ENCODE results near the gene EDC4. TPM values are rescaled to one million over a fixed set of nuclear protein-coding genes. Genes with fewer than 3 reads are reported as not detected.
"Not testable (repeated sequence)": the region's sequence is repeated elsewhere in the genome, so short reads cannot be mapped to it uniquely, and the experiment has no call there.

EDC4 gene
- total RNA-seq, 3 donors from 2014 or later: 114 to 124 (median 120) TPM

DNA sequence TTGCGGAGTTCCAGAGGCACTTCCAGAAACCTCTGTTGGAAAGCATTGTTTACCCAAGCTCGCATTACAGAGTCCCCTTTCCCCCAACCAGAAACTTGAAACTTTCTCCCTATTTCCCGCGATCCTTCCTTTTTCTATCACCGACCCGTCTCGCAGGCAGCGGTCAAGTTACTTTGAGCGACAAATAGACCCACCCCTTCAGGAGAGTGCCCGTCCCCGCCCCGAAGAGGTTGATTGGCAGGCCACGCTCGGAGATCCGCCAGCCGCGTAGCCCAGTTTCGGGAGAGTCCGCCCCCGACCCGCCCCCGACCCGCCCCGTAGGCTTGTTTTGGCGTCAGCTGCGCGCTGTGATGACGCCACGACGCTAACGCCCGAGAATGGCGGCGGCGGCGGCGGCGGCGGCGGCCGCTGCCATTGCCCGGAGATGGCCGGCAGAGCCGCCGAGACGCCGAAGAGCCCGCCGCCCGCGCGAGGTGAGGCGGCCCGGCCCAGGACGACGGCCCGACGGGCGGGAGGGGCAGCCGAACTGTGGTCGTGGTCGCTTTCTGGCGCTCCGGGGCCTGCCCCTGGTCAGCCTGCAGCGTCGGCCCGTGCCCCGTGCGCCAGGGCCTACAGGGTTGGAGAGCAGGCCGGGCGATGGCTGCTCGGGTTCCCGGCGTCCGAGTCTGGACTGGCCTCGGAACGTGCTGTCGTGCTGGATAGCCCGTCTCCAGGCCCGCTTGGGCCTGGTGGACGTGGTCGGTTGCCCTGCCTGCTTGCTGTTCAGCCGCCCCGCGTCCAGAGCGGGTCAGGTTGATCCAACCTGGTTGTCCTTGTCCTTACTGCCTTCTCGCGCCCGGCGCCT is 20.3 kb downstream of the EDC4 start, which contains the start of gene PSKH1:
TSS of gene PSKH1 (plus strand) at position 356 of the 844 bp plus-strand sequence. CDS start 15,496 bp downstream, outside the sequence.
- ATAC-seq: peak; percentile 98
- H3K27me3 Mint-ChIP-seq (ENCODE audit: low read depth): no peaks in the 10 kb centered on the region
- no peaks in the 10 kb centered on the region for H3K36me3 Mint-ChIP-seq (ENCODE audit: insufficient read depth)
- H3K4me3 Mint-ChIP-seq: peak within 1 kb of the TSS; percentile 97
- H3K9me3 Mint-ChIP-seq: no peaks in the 10 kb centered on the region
- peaks cover 36% of the 10 kb centered on the region for H3K4me1 Mint-ChIP-seq (ENCODE audit: low read depth)
- DNase-seq: peak; percentile 89

DNA sequence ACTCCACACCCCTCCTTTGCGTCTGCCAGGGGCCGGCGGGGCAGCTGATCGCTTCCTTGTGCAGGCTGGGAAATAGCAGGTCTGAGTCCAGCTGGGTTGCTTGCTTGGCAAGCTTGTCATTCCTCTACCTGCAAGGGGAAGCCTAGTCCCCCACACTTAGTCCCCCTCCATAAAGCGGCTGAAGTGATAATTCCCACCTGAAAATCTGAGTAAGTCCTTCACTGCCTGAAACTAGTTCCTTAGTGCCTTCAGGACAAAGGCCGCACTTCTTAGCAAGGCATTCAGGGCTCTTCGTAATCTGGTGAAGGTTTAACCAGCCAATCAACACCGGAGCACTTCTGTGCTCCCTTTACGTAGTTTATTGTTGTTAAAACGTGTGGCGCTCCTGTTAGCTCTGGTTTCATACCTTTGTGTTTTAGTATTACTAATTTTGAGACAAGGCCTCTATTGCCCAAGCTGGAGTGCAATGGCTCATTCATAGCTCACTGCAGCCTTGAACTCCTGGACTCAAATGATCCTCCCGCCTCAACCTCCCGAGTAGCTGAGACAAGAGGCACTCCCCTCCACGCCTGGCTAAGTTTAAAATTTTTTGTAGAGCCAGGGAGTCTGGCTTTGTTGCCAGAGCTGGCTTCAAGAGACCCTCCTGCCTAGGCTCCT is 21.0 kb downstream of the EDC4 start:
- H3K36me3 Mint-ChIP-seq (ENCODE audit: insufficient read depth): no peaks in the 10 kb centered on the region
- H3K4me1 Mint-ChIP-seq (ENCODE audit: low read depth): peaks cover 38% of the 10 kb centered on the region
- no peaks in the 10 kb centered on the region for H3K9me3 Mint-ChIP-seq
- ATAC-seq (no peak), DNase-seq (no peak)
- no peaks in the 10 kb centered on the region for H3K27me3 Mint-ChIP-seq (ENCODE audit: low read depth)
- H3K4me3 Mint-ChIP-seq: peak overlapping the region; percentile 97

DNA sequence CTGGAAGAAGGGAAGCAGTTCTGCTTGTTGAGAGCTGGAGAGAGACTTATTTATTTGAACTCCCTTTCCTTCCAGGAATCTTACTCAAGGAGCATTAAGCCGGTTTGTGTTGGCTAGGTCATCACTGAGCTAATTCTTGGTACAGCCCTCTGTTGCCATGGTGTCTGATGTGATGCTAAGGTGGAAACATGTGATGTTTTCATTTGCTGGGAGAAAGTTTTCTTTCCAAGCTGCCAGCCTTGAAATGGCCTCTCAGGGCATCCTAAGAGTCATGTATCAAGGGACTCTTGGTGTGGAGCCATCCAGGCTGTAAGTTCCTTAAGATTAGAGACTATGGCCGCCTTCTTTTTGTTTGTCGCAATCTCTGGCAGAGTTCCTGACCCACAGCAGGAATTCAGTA is 24.4 kb downstream of the EDC4 start:
- Mint-ChIP-seq H3K9me3 (no peaks in the 10 kb centered on the region), H3K4me1 (ENCODE audit: low read depth) (peaks cover 40% of the 10 kb centered on the region), H3K4me3 (no peak overlapping the region), H3K27me3 (ENCODE audit: low read depth) (no peaks in the 10 kb centered on the region), H3K36me3 (ENCODE audit: insufficient read depth) (no peaks in the 10 kb centered on the region)
- ATAC-seq (no peak), DNase-seq (no peak)

DNA sequence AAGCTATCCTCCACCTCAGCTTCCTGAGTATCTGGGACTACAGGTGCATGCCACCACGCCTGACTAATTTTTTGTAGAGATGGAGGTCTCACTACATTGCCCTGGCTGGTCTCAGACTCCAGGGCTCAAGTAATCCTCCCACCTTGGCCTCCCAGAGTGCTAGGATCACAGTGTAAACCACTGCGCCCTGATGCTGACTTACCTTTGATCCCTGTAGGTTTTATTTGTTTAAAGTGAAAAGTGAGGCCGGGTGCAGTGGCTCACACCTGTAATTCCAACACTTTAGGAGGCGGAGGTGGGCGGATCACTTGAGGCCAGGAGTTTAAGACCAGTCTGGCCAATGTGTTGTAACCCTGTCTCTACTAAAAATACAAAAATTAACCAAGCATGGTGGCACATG is 28.9 kb downstream of the EDC4 start:
- Mint-ChIP-seq H3K4me3 (no peak overlapping the region), H3K36me3 (ENCODE audit: insufficient read depth) (peaks cover 4% of the 10 kb centered on the region), H3K9me3 (no peaks in the 10 kb centered on the region), H3K27me3 (ENCODE audit: low read depth) (no peaks in the 10 kb centered on the region), H3K4me1 (ENCODE audit: low read depth) (peaks cover 16% of the 10 kb centered on the region)
- ATAC-seq (no peak), DNase-seq (no peak)

DNA sequence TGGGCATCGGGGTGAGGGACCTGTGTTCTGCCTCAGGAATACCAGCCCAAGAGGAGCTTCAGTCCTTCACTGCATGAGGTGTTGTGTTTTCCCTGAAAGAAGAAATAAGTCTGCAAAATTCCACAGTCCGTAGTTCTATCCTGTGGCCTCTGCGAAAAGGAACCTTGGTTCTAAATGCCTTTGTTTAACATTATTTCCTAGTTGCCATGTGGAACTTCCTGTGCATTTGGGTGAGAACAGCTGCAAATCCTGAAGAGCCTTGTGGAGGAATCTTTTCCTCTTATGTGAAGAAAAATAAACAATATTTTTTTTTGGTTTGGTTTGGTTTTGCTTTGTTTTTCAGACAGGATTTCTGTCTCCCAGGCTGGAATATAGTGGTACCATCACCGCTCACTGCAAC is 30.0 kb downstream of the EDC4 start:
- H3K9me3 Mint-ChIP-seq: no peaks in the 10 kb centered on the region
- H3K4me1 Mint-ChIP-seq (ENCODE audit: low read depth): peaks cover 7% of the 10 kb centered on the region
- peaks cover 4% of the 10 kb centered on the region for H3K36me3 Mint-ChIP-seq (ENCODE audit: insufficient read depth)
- ATAC-seq (no peak), DNase-seq (no peak)
- H3K4me3 Mint-ChIP-seq: no peak overlapping the region
- H3K27me3 Mint-ChIP-seq (ENCODE audit: low read depth): no peaks in the 10 kb centered on the region

DNA sequence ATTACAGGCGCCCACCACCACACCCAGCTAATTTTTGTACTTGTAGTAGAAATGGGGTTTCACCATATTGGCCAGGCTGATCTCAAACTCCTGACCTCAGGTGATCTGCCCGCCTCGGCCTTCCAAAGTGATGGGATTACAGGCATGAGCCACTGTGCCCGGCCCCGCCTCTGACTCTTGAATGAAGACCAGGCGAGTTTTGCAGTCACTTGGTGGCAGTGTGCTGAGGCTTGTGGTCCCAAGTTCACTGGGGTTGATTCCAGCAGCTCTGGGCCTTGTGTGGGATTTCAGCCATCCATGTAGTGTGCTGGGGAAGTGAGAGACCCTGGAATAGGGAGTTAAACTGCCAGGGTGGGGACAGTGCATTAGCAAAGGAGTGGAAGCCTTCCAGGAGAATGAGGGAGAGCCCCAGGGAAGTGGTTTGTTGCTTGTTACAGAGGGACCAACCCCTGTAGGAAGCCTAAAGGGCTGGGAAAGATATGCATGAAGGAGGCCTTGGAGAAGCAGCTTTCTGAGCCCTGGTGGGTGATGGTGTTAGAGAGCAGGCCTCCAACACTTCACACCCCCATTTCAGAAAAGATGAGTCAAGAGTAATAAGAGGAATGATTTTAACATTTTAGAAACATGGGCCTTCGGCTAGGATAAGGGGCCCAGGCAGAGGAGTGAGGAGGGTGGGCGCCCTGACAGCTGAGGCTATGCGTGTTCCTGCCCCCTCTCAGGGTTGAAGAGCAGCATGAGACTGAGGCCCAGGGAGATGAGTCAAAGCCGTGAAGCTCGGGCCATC is 34.7 kb downstream of the EDC4 start:
- Mint-ChIP-seq H3K9me3 (no peaks in the 10 kb centered on the region), H3K27me3 (ENCODE audit: low read depth) (no peaks in the 10 kb centered on the region), H3K4me3 (no peak overlapping the region), H3K36me3 (ENCODE audit: insufficient read depth) (peaks cover 14% of the 10 kb centered on the region), H3K4me1 (ENCODE audit: low read depth) (peaks cover 9% of the 10 kb centered on the region)
- DNase-seq: no peak
- ATAC-seq: no peak

DNA sequence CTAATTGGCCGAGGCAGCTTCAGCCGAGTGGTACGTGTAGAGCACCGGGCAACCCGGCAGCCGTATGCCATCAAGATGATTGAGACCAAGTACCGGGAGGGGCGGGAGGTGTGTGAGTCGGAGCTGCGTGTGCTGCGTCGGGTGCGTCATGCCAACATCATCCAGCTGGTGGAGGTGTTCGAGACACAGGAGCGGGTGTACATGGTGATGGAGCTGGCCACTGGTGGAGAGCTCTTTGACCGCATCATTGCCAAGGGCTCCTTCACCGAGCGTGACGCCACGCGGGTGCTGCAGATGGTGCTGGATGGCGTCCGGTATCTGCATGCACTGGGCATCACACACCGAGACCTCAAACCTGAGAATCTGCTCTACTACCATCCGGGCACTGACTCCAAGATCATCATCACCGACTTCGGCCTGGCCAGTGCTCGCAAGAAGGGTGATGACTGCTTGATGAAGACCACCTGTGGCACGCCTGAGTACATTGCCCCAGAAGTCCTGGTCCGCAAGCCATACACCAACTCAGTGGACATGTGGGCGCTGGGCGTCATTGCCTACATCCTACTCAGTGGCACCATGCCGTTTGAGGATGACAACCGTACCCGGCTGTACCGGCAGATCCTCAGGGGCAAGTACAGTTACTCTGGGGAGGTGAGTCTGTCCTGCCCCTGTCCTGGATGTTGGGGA is 36.3 kb downstream of the EDC4 start:
- Mint-ChIP-seq H3K4me3 (no peak overlapping the region), H3K36me3 (ENCODE audit: insufficient read depth) (peaks cover 12% of the 10 kb centered on the region), H3K4me1 (ENCODE audit: low read depth) (peaks cover 6% of the 10 kb centered on the region), H3K9me3 (no peaks in the 10 kb centered on the region), H3K27me3 (ENCODE audit: low read depth) (no peaks in the 10 kb centered on the region)
- DNase-seq: no peak
- no peak for ATAC-seq

DNA sequence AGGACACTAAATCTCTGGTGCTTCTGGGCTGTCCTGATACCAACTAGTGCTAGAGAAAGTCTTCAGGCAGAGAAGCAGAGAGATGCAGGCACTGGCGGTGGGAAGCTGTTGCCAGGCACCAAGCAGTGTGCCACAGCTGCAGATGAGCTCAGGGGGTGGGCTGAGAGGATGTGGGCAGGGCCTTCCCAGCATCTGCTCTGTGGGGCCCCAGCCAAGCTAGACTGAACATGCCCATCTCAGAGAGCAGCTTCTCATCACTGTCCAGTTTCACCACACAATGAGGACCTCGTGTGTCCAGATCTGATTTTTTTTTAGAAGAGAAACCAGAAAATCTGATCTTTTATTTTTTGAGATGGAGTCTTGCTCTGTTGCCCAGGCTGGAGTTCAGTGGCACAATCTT is 37.3 kb downstream of the EDC4 start:
- Mint-ChIP-seq H3K36me3 (ENCODE audit: insufficient read depth) (peaks cover 18% of the 10 kb centered on the region), H3K9me3 (no peaks in the 10 kb centered on the region), H3K4me1 (ENCODE audit: low read depth) (peaks cover 9% of the 10 kb centered on the region), H3K27me3 (ENCODE audit: low read depth) (no peaks in the 10 kb centered on the region), H3K4me3 (no peak overlapping the region)
- no peak for DNase-seq
- ATAC-seq: peak; percentile 41 to 51

DNA sequence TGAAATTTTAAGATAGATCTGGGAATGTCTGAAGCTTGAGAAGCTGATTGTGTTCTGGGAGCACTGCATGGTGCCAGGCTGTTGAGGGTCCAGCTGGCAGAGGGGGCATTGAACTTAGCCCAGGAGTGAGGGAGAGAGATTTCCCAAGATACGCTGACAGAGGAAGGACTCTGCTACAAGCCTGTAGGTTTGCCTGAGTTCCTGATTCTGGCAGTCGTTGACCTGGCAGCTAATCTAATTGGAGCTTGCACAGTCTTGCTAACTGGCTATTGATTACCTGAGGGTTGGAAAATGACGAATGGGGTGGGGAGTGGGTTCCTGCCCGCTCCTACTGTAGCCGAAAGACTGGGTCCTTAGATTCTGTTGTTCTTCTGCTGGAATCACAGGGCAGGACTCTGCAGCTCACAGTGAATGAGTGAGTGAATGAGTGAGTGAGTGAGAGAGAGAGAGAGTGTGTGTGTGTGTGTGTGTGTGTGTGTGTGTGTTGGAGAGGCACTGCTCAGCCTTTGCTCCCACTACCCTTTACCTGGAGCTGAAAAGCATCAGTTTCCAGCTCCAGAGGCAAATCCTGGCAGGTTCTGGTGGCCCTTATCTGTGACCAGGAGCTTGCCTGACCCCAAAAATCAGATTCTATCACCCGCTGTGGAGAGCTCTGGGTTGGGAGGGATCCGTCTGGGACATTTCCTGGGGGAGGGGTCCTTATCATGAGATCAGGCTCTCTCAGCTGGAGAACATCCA is 42.1 kb downstream of the EDC4 start:
- DNase-seq: no peak
- H3K27me3 Mint-ChIP-seq (ENCODE audit: low read depth): no peaks in the 10 kb centered on the region
- peaks cover 19% of the 10 kb centered on the region for H3K36me3 Mint-ChIP-seq (ENCODE audit: insufficient read depth)
- no peak overlapping the region for H3K4me3 Mint-ChIP-seq
- ATAC-seq: no peak
- peaks cover 25% of the 10 kb centered on the region for H3K4me1 Mint-ChIP-seq (ENCODE audit: low read depth)
- H3K9me3 Mint-ChIP-seq: no peaks in the 10 kb centered on the region

DNA sequence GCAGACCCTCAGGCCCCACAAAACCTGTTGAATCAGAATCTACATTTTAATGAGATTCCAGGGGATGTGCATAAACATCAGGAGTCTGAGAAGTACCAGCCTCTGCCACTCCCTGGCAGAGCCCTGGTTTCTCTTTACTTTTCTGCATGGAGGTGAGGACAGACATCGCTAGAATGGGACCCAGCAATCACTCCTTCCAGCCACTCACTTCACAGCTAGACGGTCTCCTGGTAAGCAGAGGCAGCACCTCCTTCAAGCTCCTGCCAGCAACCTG is 42.6 kb downstream of the EDC4 start:
- not testable (repeated sequence) for DNase-seq; H3K9me3 Mint-ChIP-seq; ATAC-seq; H3K4me3 Mint-ChIP-seq; H3K27me3 Mint-ChIP-seq (ENCODE audit: low read depth)
- Mint-ChIP-seq H3K36me3 (ENCODE audit: insufficient read depth) (peaks cover 17% of the 10 kb centered on the region), H3K4me1 (ENCODE audit: low read depth) (peaks cover 24% of the 10 kb centered on the region)

DNA sequence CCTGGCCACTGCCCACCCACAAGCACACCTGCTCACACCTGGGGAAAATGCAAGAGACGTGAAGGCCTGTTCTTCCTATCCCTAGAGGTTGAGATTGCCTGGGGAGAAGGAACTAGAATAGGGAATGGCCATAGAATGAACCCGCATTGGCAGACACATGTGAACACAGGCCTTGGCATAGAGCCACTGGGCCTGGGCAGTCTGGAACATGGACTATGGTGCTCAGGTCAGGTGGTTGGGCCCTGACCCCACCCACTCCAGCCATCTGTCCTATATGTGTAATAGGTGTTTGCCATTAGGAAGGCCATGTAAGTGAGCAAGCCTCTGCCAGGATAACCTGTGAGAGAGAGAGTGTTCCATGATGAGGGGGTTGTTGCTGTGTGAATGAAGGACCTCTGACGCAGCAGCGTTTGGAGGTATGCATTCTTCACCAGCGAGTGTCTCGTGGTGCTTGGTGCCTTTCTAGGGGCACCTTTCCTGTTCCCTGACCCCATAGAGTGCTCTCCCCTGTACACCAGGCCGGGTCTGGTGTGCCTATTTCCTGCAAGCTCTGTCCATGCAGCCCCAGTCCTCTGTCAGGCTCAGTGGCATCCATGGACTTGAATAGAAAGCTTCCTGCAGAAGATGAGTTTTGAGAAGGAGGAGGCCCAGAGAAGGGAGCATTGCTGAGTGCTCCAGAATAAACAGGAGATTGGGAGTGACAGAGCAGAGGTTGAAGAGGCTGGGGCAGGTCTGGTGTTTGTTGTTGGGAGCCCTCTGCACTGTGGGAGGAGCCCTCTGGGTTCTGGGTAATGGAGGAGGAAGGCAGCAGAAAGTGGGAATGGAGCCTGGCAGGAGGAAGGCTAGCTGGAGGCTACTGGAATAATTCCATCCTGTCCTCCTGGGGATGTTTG is 43.2 kb downstream of the EDC4 start:
- Mint-ChIP-seq H3K36me3 (ENCODE audit: insufficient read depth) (peaks cover 15% of the 10 kb centered on the region), H3K27me3 (ENCODE audit: low read depth) (no peaks in the 10 kb centered on the region), H3K4me1 (ENCODE audit: low read depth) (peaks cover 24% of the 10 kb centered on the region), H3K9me3 (no peaks in the 10 kb centered on the region), H3K4me3 (no peak overlapping the region)
- no peak for DNase-seq
- no peak for ATAC-seq

DNA sequence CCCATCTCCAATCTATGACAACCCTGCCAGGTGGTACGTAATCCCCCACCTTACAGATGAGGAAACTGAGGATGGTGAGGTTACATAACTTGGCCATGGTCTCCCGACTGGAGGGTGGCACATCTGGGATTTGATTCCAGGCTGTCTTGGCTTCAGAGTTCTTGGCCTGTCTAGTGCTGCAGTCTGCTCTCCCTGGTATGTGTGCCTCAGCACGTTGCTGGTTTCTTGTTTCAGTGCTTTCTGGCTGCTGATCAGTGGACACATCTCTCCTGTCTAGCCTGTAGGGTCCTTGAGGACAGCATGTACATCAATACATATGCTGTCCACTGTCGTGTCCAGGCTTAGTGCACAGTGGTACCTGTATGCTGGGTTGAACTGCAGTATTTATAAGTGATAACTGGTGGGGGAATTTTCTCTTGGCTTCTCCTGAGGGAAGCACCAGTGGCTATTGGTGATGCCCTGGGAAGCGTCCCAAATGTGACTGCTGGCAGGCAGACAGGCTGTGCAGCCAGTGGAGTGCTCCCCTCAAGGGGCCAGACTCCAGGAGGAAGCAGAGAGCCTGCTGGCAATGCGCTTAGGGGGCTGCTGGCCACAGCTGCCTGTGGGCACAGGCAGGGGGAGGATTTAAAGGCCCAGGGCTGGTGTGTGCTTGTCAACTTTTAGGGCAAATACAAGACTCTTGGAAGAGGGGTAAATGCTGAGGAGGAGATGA is 44.4 kb downstream of the EDC4 start:
- Mint-ChIP-seq H3K27me3 (ENCODE audit: low read depth) (no peaks in the 10 kb centered on the region), H3K4me3 (no peak overlapping the region), H3K4me1 (ENCODE audit: low read depth) (peaks cover 31% of the 10 kb centered on the region), H3K36me3 (ENCODE audit: insufficient read depth) (peaks cover 17% of the 10 kb centered on the region), H3K9me3 (no peaks in the 10 kb centered on the region)
- no peak for DNase-seq
- ATAC-seq: peak; percentile 2 to 23
